ENCODE results near the gene OR6M1. TPM values are rescaled to one million over a fixed set of nuclear protein-coding genes. Genes with fewer than 3 reads are reported as not detected.

Gene OR6M1
- total and polyA plus RNA-seq, 2 donors (not counting 3 experiments of a cell fraction or from before 2014, with no cell fraction given) = not detected

DNA sequence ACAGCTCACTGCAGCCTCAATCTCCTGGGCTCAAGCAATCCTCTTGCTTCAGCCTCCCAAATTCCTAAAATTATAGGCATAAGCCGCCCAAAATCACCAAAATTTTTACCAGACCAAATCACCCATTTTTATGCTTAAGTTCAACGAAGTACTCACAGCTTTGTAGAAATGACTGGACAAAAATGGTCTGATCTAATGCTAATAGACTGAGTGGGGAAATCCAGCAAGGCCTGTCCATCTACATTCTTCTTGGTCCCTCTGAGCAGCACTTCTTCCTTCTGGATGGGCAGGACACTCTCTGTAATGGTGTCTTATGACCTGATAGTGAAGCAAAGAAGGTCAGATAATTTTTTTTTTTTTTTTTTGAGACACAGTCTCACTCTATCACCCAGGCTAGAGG lies 33.1 kb downstream of the OR6M1 start:
- intact Hi-C loops (cut with micrococcal nuclease) (no loop called here), dilution Hi-C loops (cut with MboI; ENCODE audit: extremely low pct_ligation_motif_present, low sequenced_read_pairs) (no loop called here)
- H3K4me1 ChIP-seq (ENCODE audit: control insufficient read depth, extremely low read depth, insufficient read depth, low read length) = no peaks in the 10 kb centered on the region
- TF ChIP-seq POLR2AphosphoS5 (IDR thresholded peaks at IDR 0.05; ENCODE audit: insufficient read depth, low read depth, low read length) = no peak
- TF ChIP-seq, protein P1, sequence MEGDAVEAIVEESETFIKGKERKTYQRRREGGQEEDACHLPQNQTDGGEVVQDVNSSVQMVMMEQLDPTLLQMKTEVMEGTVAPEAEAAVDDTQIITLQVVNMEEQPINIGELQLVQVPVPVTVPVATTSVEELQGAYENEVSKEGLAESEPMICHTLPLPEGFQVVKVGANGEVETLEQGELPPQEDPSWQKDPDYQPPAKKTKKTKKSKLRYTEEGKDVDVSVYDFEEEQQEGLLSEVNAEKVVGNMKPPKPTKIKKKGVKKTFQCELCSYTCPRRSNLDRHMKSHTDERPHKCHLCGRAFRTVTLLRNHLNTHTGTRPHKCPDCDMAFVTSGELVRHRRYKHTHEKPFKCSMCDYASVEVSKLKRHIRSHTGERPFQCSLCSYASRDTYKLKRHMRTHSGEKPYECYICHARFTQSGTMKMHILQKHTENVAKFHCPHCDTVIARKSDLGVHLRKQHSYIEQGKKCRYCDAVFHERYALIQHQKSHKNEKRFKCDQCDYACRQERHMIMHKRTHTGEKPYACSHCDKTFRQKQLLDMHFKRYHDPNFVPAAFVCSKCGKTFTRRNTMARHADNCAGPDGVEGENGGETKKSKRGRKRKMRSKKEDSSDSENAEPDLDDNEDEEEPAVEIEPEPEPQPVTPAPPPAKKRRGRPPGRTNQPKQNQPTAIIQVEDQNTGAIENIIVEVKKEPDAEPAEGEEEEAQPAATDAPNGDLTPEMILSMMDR (IDR thresholded peaks at IDR 0.05; ENCODE audit: extremely low read depth in 1 of 2, insufficient read depth in 1 of 2, low read depth in 1 of 2, low read length in 2 of 2) = no peak
- FAIRE-seq (no peak), DNase-seq (ENCODE audit: low read depth, low spot score) (no peak)
- CTCF ChIA-PET = no interaction called here
- no peak overlapping the region for H3K4me2 ChIP-seq (ENCODE audit: insufficient read depth, low read length)
- POLR2A ChIA-PET = no interaction called here
- no peaks in the 10 kb centered on the region for H3K9me3 ChIP-seq (replicated peaks; ENCODE audit: control insufficient read depth, insufficient read depth, low read length)
- H3K36me3 ChIP-seq (ENCODE audit: control insufficient read depth in 2 of 2, extremely low read depth in 1 of 2, insufficient read depth in 2 of 2, low read length in 2 of 2) = no peaks in the 10 kb centered on the region
- no peaks in the 10 kb centered on the region for H3K27me3 ChIP-seq (ENCODE audit: control insufficient read depth in 2 of 2, insufficient read depth in 2 of 2, low read length in 2 of 2)
- H3K9me1 ChIP-seq (replicated peaks; ENCODE audit: control insufficient read depth, extremely low read depth, insufficient read depth, low read length) = no peaks in the 10 kb centered on the region
- H3K79me2 ChIP-seq (ENCODE audit: control insufficient read depth, insufficient read depth, low read length) = no peaks in the 10 kb centered on the region
- no peak overlapping the region for H3K27ac ChIP-seq (ENCODE audit: insufficient read depth, low read depth, low read length)
- H3K4me3 ChIP-seq (replicated peaks in 1 of 3; ENCODE audit: insufficient read depth in 1 of 3, low read depth in 1 of 3, low read length in 3 of 3) = no peak overlapping the region
- H2AFZ ChIP-seq (ENCODE audit: low read depth, low read length) = no peak overlapping the region
- H4K20me1 ChIP-seq (replicated peaks; ENCODE audit: control insufficient read depth, extremely low read depth, insufficient read depth, low read length) = no peaks in the 10 kb centered on the region
- BruUV-seq (replicated peaks) = no TSS peak
- no peak overlapping the region for H3K9ac ChIP-seq (replicated peaks; ENCODE audit: extremely low read depth, insufficient read depth, low read length)

DNA sequence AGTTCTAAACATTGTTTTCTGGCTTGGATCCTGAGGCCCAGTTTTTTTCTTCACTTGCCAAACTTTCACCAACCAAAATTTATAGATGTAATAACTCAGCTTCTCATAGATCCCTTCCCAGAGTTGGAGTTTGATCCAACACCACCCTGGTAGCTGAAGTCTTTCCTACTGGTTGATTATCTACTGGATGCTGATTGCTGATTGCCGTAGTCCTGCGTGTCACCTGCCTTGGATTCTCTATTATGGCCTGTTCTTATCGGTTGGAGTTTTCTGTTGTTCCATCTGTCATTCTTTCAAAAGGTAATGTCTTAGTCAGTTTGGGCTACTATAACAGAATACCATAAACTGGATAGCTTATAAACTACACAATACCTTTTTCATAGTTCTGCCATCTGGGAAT lies 34.5 kb downstream of the OR6M1 start:
- H3K9me1 ChIP-seq (replicated peaks; ENCODE audit: control insufficient read depth, extremely low read depth, insufficient read depth, low read length) = no peaks in the 10 kb centered on the region
- no peak overlapping the region for H3K9ac ChIP-seq (replicated peaks; ENCODE audit: extremely low read depth, insufficient read depth, low read length)
- no peak overlapping the region for H3K4me3 ChIP-seq (replicated peaks in 1 of 3; ENCODE audit: insufficient read depth in 1 of 3, low read depth in 1 of 3, low read length in 3 of 3)
- no peak overlapping the region for H2AFZ ChIP-seq (ENCODE audit: low read depth, low read length)
- no peaks in the 10 kb centered on the region for H4K20me1 ChIP-seq (replicated peaks; ENCODE audit: control insufficient read depth, extremely low read depth, insufficient read depth, low read length)
- intact Hi-C loops (cut with micrococcal nuclease) (no loop called here), dilution Hi-C loops (cut with MboI; ENCODE audit: extremely low pct_ligation_motif_present, low sequenced_read_pairs) (no loop called here)
- no peaks in the 10 kb centered on the region for H3K79me2 ChIP-seq (ENCODE audit: control insufficient read depth, insufficient read depth, low read length)
- TF ChIP-seq POLR2A (IDR thresholded peaks at IDR 0.05; ENCODE audit: low read depth, low read length) = no peak
- TF ChIP-seq FOS (IDR thresholded peaks at IDR 0.05; ENCODE audit: borderline replicate concordance, insufficient read depth, low read length) = no peak
- no peak for TF ChIP-seq POLR2AphosphoS5 (IDR thresholded peaks at IDR 0.05; ENCODE audit: insufficient read depth, low read depth, low read length)
- no peak overlapping the region for H3K4me2 ChIP-seq (ENCODE audit: insufficient read depth, low read length)
- no peaks in the 10 kb centered on the region for H3K9me3 ChIP-seq (replicated peaks; ENCODE audit: control insufficient read depth, insufficient read depth, low read length)
- FAIRE-seq (no peak), DNase-seq (ENCODE audit: low read depth, low spot score) (no peak)
- no TSS peak for BruUV-seq (replicated peaks)
- ChIA-PET CTCF (no interaction called here), POLR2A (no interaction called here)
- no peaks in the 10 kb centered on the region for H3K27me3 ChIP-seq (ENCODE audit: control insufficient read depth in 2 of 2, insufficient read depth in 2 of 2, low read length in 2 of 2)
- H3K36me3 ChIP-seq (ENCODE audit: control insufficient read depth in 2 of 2, extremely low read depth in 1 of 2, insufficient read depth in 2 of 2, low read length in 2 of 2) = no peaks in the 10 kb centered on the region
- H3K27ac ChIP-seq (ENCODE audit: insufficient read depth, low read depth, low read length) = no peak overlapping the region
- H3K4me1 ChIP-seq (ENCODE audit: control insufficient read depth, extremely low read depth, insufficient read depth, low read length) = no peaks in the 10 kb centered on the region
